GM18505 (cell line): ENCODE results near the gene PHYH.
"Not testable (repeated sequence)": the region's sequence is repeated elsewhere in the genome, so short reads cannot be mapped to it uniquely, and the experiment has no call there.

Experiments used
- ATAC-seq: cut with Tn5 transposase; IDR thresholded peaks from one replicate; pipeline ENCODE4 v1.9.1; 2021; ENCODE audit not compliant: unreplicated experiment
- POLR2A ChIP-seq: IDR thresholded peaks from 4 replicates; pipeline ENCODE4 v1.6.1; 2011; ENCODE audit warnings: borderline replicate concordance; ENCODE audit not compliant: insufficient read depth, insufficient read length; ENCODE audit errors: extremely low read depth

The PHYH gene

GRCh38 chr10:13334556-13334955, 34.7 kb upstream of the PHYH start:
- no peak for TF ChIP-seq POLR2A
- no peak for ATAC-seq

GRCh38 chr10:13331646-13332045, 31.8 kb upstream of the PHYH start:
- TF ChIP-seq POLR2A = no peak
- no peak for ATAC-seq

GRCh38 chr10:13330980-13331379, 31.1 kb upstream of the PHYH start:
- not testable (repeated sequence) for ATAC-seq

GRCh38 chr10:13329565-13329964, 29.7 kb upstream of the PHYH start:
- ATAC-seq = no peak
- no peak for TF ChIP-seq POLR2A

GRCh38 chr10:13328613-13329012, 28.7 kb upstream of the PHYH start:
- no peak for TF ChIP-seq POLR2A
- ATAC-seq = no peak

- no peak for ATAC-seq
Measured at GRCh38 chr10:13328126-13328525, 28.3 kb upstream of the PHYH start.

DNA sequence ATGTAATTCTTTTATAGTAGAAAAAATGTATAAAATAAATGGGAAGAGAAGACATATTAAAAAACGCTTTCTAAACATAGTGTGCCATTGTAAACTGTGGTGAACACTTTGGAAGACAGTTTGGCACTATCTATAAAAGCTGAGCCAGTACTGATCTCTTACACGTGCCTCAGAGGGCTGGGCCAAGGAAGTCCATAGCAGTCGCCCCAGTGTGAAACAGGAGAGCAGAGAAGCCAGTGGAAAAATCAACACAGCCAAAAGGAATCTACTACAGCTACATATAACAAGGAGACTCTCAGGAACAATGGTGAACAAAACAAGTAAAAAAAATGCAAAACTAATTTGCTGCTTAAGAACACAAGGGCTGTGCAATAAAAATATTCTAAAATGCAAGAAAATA, 27.7 kb upstream of the PHYH start:
- TF ChIP-seq POLR2A = no peak
- ATAC-seq = no peak

More at GRCh38 chr10:13328126-13328525, 28.3 kb upstream of the PHYH start:
- TF ChIP-seq POLR2A = no peak

DNA sequence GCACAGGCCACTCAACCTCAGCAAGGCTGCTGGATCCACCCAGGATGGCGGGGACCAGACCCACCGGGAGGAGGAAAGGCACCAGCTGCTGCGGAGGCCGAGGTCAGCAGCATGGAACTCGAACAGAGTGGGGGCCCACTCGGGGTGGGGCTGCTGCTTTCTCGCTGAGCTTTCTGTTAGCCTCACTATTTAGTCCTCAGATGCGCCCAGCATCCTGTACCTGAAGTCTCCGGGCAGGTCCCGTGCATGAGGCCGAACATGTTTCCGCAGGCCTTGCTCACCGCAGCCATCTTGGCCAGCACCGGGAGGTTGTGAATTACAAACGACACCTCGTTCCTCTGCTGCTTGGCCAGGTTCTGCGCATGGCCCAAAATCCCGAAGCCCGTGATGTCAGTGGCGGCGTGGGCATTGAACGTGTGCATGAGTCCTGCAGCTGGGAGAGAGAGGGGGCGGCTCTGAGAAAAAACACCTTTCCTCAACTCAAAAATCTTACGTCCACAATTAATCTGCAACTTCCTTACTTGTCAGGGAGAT, 22.8 kb upstream of the PHYH start:
- no peak for ATAC-seq
- TF ChIP-seq POLR2A = no peak

GRCh38 chr10:13321576-13321975, 21.7 kb upstream of the PHYH start:
- ATAC-seq = no peak
- no peak for TF ChIP-seq POLR2A

GRCh38 chr10:13319166-13319565, 19.3 kb upstream of the PHYH start:
- no peak for ATAC-seq
- TF ChIP-seq POLR2A = no peak

DNA sequence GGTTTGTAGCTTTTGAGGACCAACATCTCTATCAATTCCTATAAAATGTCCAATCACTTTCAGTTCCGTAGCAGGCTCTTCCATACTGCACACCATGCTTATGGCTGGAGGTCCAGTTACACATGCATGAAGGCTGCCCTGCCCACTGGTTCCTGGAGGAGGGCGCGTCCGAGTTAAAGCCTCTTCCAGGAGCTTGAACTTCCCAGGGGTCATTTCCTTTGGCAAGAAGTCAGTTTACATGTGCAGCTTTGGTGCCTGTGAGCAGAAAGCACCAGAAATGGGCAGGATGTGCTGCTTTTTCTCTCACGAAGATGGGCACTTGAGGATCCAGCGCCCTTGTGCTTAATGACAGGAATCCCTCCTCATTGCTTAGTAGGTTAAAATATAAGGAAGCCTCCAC, 17.6 kb upstream of the PHYH start:
- TF ChIP-seq POLR2A = no peak
- no peak for ATAC-seq

DNA sequence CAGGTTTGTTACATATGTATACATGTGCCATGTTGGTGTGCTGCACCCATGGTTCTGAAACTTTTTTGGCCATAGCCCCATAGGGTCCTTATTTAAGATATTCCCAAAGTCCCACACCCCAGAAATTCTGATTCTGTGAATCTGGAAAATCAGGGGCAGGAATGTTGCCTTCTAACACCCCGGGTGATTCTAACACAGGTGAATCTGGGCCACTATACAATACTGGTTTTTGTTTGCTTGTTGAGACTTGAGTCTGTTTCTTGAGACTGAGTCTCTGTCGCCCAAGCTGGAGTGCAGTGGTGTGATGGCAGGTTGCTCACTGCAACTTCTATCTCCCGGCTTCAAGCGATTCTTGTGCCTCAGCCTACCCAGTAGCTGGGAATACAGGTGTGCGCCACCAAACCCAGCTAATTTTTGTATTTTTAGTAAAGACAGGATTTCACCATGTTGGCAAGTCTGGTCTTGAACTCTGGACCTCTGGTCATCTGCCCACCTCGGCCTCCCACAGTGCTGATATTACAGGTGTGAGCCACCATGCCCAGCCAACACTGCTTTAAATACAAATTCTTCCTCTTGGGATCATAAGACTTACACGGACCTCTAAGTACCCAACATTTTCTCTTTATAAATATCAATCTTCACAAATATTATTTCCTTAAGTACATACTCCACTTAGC, 16.9 kb upstream of the PHYH start:
- ATAC-seq = no peak
- TF ChIP-seq POLR2A = no peak

DNA sequence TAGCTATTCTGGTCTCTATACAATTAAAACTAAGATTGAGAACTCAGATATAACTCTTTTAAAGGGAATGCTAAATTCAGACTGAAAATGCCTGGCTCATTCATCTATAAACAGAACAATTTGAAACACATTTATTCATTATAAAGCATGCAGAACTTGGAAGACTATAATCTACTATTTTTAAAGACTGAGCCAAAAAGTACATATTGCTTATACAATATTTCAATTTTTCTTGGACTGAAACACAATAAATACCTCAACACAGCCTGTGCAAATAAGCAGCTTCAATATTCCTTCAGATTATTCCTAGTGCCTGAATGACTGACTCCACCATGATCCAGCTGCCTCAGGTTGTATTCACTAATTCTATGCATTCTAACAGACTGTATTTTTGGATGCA, 15.5 kb upstream of the PHYH start:
- ATAC-seq = no peak
- TF ChIP-seq POLR2A = no peak

DNA sequence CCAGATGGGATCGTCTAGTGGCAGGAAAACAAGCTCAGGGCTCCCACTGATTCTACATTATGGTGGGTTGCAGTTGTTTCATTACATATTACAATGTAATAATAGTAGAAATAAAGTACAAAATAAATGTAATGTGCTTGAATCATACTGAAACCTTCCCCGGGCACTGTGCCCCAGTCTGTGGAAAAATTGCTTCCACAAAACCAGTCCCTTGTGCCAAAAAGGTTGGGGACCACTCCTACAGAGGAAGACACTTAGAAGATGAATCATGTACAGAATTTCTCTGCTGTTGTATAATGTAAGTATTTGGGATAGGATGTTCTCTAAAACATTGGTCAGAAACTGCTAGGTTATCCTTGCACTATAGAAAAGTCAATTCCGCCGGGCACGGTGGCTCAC, 11.3 kb upstream of the PHYH start:
- ATAC-seq = no peak

More for the DNA sequence above, 11.3 kb upstream of the PHYH start:
- TF ChIP-seq POLR2A = no peak
